Dermis blood vessel endothelial cell (primary cell): ENCODE results near the gene DAZAP2. TPM values are rescaled to one million over a fixed set of nuclear protein-coding genes. Genes with fewer than 3 reads are reported as not detected.
"Not testable (repeated sequence)": the region's sequence is repeated elsewhere in the genome, so short reads cannot be mapped to it uniquely, and the experiment has no call there.

Experiments used
- DNase-seq: peaks from one replicate; pipeline ENCODE4 v3.0.0; 2010
- total RNA-seq: library from RNA; depleted of rRNA; stranded (reverse); fragments of >200 nt; gene quantifications from 2 replicates; pipeline ENCODE4 v1.2.3, GENCODE V29; 2014

Gene DAZAP2
- total RNA-seq, 1 donor from 2014 or later, result 78.6 TPM

DNA sequence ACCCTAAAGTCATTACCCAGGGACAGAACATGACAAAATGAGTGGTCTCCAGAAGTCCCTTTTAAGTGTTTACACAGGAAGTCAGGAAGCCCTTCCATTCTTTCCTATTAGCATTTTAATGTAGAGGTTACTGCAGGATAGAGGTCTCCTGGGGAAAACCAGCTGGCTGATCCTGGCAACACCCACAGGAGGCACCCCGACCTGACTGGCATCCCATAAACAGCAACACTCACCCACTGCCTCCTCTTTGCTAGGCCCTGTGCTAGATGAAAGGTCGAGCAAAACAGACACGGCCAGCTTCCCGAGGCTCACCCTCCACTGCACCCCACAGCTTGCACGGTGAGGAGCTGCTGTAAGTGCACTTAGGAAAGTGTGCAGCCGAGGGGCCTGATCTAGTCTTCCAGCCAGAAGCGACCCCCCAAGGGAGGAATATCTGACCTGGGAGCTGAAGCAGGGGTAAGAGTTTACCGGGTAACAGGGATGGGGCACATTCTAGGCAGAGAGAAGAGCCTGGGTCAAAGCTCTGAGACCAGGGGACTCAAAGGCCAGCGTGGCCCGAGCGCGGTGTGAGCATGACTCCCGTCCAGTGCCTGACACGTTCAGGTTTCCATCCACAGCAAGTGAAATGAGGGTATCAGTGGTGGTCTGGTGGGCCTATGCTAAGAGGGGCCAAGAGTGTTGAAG, 9.0 kb downstream of the DAZAP2 start:
- no peak for DNase-seq

DNA sequence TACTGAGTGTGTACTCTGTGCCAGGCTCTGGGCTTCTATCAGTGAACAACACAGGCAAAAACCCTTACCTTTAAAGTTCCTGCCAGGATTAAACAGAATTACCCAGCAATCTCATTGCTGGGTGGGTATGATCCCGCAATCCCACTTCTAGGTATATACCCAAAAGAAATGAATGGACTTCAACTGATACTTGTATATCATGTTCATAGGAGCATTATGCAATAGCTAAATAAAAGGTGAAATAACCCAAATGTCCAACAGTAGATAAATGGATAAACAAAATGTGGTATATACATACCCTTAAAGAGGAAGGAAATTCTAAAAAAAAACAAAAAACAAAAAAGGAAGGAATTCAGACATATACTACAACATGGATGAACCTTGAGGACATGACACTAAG, 14.7 kb downstream of the DAZAP2 start:
- no peak for DNase-seq

DNA sequence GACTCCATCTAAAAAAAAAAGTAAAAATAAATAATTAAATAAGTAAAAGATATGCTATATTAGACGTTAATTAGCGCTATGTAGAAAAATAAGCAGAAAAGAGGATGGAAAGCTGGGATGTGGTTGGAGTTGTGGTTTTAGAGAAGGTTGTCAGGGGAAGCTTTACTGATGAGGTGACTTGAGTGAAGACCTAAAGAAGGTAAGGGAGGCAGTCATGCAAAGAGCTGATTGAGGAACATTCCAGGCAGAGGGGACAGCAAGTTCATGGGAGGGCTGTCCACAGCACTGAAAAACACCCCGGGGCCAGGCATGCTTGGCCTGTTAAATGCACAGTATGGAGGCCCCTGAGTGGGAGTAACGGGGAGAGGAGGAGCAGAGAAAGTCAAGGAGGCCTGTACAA, 15.9 kb downstream of the DAZAP2 start:
- DNase-seq, result no peak

DNA sequence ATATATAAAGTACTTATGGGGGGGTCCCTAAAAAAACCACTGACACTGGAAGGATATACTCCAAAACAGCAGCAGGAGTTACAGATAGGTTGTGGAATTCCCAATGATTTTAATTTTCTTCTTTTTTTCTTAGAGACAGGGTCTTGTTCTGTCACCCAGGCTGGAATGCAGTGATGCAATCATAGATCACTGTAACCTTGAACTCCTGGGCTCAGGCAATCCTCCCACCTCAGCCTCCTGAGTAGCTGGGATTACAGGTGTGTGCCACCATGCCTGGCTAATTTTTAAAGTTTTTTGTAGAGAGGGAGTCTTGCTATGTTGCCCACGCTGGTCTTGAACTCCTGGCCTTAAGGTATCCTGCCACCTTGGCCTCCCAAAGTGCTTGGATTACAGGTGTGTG, 21.0 kb downstream of the DAZAP2 start:
- not testable (repeated sequence) for DNase-seq

DNA sequence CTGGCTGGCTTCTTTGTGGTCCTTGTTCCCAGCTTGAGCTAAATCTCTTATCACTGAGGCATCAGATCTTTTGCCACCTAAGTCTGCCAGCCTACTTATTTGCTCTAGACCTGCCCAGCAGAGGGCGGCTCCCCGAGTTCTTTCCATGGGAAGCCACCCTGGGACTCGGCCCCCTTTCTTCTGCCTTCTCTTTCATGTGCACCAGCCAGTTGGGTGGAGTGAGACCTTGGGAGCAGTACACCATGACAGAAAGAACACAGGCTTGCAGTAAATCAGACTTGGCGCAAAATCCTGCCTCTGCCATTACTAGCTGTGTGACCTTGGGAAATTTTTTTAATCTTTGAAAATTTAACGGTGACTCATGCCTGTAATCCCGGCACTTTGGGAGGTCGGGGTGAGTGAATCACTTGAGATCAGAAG, 24.1 kb downstream of the DAZAP2 start:
- peak; percentile 76 for DNase-seq

DNA sequence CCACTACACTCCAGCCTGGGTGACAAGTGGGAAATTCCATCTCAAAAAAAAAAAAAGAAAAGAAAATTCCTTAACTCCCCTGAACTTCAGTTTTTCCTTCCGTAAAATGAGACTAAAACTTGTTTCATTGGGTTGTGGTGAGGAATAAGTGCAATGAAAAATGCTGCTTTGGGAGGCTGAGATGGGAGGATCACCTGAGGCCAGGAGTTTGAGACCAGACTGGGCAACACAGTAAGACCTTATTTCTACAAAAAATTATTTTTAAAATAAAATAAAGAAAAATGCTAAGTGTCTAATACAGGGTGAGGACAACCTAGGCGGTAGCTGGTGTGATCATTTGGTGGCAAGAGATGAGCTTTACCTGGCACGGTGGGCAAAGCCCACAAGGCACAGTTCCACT, 24.7 kb downstream of the DAZAP2 start:
- no peak for DNase-seq

DNA sequence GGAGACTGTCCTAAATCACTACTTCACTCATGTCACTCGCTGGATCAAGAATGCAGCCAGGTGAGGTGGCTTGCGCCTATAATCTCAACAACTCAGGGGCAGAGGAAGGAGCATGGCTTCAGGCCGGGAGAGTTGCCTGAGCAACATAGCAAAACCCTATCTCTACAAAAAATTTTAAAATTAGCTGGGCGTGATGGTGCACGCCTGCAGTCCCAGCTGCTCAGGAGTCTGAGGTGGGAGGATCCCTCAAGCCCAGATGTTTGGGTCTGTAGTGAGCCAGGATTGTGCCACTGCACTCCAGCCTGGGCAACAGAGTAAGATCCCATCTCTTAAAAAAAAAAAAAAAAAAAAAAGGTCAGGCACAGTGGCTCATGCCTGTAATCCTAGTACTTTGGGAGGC, 25.7 kb downstream of the DAZAP2 start:
- DNase-seq, result no peak

DNA sequence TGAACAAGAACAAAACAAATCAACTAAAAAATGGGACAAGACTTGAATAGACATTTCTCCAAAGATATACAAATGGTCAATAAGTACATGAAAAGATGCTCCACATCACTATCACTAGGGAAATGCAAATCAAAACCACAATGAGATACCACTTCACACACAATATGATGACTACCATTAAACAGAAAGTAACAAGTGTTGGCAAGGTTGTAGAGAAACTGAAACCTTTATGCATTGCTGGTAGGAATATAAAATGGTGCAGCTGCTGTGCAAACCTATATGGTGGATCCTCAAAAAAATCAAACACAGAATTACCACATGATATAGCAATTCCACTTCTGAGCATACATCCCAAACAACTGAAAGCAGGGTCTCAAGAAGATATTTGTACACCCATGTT, 26.4 kb downstream of the DAZAP2 start:
- no peak for DNase-seq

DNA sequence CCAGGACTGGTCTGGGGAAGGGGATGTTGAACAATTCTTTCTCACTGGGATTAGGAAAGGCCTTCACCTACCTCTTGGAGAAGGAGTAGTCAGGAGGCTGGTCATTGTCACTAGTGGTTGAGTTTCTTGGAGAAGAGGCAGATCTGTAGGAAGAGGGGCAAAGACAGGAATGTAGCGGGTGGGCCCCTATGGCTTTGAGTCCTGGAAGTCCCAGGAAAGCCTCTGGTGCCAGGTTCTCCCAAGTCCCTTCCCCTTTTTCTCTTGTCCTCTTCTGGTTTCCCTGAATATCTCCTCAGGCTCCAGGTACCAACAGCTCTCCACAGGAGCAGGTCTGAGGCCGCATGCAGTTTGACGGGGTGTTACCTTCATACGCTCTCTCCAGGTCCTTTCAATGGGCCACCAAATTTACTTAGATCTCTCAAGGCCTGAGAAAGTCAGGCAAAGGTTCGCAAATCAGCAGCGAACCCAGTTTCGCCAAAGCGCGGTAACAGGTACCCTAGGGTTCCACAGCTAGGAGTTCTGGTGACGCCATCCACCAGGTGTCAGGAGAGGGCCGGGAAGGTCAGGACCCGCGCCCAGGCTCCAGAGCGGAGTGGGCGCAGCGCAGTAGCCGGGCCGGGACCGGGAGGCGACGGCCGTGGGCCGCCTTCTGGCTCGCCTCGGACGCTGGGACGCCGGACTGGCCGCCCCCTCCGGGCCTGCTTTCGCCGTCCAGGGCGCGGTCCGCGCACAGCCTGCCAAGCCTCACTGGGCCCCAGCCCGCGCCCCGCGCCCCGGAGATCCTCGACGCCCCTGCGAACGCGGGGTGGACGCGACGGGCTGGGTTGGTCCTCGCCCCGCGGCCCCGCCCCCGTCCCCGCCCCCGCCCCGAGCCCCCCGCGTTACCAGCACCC, 30.8 kb downstream of the DAZAP2 start:
- DNase-seq, result peak; percentile 50

DNA sequence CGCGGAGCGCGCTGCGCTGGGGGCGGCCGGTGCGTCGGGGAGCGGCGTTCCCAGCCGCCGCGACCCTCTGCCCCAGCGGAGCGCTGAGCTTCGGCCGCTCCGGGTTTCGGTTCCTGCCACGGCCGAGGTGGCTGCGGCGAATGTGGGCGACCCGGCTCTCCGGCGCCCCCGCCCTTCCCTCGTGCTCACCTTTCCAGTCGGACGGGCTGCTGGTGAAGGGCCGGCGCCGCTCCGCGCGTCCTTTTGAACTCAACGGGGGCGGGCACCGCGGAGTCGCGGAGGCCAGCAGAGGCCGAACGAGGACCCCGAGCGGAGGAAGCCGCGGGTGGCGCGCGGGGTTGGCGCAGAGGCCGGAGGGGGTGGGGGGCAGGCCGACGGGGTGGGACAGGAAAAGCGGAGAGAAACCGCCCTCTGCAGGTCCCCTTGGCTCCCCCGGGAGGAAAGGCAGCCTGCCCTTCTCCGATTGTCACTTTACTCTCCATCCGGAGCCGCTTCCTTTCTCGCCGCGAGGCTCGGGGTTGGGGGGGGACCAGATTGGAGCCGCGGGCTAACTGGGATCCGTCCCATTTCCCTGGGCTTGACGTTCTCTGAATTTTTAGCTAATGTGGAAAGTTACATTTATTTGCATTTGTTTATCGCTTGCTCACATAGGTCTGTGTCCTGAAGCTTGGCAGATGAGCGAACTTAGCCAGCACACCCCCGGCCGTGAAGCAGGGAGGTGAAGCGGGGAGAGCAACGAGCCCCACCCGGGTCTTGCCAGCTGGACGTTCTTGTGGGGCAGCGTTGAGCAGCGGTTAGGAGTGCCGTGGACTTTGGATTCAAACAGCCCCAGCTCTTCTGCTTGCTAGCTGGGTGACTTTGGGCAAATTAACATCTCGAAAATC, 31.7 kb downstream of the DAZAP2 start, which contains the start of gene SMAGP:
TSS of gene SMAGP (minus strand) at position 349 of the 884 bp plus-strand sequence. CDS start 1,137 bp downstream, outside the sequence.
- DNase-seq, result peak; percentile 50

DNA sequence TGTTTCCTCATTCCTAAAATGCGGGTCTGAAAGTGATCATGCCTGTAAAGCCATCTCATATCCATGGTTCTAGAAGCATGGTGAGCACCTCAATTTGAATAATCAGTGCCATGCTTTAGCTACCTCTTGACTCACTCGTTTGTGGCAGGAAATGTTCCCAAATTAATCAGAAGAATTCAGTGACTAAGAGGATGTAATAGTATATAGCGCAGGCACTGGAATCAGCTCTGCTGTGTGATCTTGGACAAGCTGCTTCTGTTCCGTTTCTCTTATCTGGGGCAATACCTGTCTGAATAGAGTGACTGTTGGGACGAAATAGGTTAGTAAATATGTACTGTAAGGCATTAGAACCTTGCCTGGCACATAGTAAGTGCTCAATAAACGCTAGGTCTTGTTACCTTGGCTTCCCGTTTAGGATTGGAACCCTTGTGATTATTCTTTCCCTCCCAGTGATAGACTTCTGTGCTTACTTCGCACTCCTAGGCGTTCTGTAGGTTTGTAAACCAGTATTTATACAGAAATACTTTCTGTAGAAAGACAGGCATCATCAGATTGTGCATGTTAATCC, 32.4 kb downstream of the DAZAP2 start:
- DNase-seq, result peak; percentile 73

DNA sequence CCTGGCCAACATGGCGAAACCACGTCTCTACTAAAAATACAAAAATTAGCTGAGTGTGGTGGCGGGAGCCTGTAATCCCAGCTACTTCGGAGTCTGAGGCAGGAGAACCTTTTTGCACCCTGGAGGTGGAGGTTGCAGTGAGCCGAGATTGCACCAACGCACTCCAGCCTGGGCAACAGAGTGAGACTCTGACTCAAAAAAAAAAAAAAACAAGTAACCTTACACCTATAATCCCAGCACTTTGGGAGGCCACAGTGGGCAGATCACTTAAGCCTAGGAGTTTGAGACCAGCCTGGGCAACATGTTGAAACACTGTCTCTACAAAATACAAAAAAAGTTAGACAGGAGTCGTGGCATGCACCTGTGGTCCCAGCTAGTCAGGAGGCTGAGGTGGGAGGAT, 34.2 kb downstream of the DAZAP2 start:
- not testable (repeated sequence) for DNase-seq

DNA sequence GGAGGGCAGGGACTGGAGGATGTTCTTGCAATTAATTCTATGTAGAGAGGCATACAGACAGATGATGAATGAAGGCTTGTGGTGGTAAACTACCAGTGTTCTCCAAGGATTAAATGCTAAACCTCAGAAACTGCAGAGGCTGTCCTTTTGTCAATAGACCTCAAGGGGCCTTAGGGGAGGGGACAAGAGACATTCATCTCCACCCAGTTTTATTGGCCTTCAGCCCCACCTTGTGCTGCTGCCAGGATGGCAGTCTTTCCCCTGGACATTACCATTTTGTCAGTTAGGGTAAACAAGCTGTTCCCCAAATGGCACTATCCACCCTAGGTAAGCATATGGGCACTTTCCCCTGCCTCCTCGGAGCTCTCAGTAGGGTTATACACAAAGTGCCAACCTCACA, 36.5 kb downstream of the DAZAP2 start:
- no peak for DNase-seq

DNA sequence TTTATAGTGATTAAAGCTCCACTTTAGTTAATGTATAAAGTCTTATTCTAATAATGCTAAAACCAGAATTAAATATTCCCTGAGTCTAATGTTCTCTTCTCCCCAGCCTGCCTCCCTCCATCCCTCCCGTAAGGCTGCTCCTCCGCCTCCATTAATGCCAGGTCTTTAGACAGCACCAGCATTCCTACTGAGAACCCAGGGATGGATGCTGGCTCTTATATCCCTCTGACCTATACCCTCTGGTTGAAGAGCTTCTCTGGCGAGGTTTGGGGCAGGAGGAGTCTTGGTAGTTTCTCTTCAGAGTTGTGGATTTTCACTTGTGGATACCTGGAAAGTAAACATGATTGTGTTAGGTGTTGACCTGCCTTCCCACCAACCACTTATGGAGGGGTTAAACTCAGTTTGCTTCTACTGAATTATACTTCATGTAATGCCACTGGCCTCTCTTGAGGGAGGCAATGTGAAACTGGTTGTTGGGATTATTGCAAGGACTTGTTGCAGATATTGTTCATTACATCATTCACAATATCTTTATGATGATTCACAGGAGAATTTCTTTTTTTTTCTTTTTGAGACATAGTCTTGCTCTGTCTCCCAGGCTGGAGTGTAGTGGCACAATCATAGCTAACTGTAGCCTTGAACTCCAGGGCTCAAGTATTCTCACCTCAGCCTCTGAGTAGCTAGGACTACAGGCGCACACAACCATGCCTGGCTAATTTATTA, 42.7 kb downstream of the DAZAP2 start:
- no peak for DNase-seq

DNA sequence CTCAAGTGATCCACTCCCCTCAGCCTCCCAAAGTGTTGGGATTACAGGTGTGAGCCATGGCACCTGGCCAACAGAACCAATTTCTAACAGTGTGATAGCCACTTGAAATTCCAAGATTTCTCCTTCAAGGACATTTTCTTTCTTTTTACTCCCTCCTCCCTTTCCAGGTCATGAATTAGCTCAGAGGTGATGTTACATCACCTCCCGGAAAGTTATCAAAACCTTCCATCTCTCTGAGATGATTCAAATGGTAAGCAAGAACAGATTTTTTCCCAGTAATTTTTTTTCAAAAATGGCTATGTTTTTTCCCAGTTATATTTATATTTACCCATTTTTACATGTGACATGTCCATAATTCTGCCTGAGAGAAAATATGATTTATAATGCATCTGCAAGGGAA, 47.2 kb downstream of the DAZAP2 start:
- no peak for DNase-seq

DNA sequence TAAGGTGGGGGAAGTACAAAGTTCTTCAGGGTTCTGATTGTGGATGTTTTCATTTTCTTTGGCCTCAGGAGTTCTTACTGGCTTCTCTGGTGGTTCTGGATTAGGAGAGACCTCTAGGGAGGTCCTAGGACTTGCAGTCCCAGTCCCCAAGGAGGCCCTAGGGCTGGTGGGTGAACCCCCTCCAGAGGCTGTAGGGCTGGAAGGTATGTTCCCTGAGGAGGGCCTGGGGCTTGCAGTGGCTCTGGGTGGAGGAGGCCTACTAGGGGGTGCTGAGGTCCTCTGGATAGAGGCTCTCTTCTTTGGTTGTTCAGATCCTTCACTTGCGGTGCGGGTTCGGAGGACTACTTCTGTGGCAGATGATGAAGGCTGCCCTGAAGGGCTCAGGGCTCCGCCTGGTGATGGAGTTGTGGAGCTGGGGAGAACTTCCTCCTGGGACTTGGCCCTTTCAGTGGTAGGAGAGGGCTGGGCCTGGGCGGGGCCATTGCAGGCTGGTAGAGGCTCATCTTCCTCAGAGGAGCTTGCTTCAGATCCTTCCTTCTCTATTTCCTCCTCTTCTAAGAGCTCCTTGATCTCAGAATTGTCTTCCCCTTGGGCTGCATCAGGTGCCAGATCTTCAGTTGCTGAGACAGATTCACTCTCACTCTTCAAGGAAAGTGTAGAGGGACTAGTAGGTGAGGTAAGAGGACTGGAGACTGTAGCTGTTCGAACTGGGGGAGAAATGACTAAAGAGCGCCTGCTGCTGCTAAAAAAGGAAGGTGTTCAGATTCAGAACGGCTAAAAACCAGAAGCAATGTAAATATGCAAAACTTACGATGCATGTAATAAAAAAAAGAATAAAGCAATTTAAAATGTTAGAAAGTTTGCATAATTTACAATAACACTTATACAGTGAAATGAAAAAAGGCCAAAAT, 53.2 kb downstream of the DAZAP2 start:
- not testable (repeated sequence) for DNase-seq
